Fibroblast of skin of right biceps (primary cell): ENCODE measurements around the gene ZMIZ1.
"Not testable (repeated sequence)": the region's sequence is repeated elsewhere in the genome, so short reads cannot be mapped to it uniquely, and the experiment has no call there.

Experiments used
- DNase-seq: peaks from one replicate; pipeline ENCODE4 v3.0.0-alpha.2; 2013

Gene ZMIZ1

GRCh38 chr10:79030705-79031104 lies 38.1 kb upstream of the ZMIZ1 start:
- no peak for DNase-seq

DNA sequence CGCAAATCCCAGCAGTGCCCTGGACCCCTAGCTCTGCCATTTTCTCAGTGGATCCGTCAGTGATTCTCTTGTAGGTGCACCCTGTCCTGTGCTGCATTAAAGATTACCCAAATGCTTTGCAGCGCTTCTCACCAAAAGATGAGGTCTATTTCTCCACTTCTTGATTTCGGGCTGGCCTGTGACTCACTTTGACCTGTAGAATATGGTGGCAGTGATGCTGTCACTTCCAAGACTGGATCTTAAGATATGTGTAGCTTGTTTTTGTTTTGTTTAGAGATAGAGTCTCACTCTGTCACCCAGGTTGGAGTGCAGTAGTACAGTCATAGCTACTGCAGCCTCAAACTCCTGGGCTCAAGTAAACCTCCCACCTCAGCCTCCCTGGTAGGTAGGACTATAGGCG lies 37.0 kb upstream of the ZMIZ1 start:
- DNase-seq = no peak

DNA sequence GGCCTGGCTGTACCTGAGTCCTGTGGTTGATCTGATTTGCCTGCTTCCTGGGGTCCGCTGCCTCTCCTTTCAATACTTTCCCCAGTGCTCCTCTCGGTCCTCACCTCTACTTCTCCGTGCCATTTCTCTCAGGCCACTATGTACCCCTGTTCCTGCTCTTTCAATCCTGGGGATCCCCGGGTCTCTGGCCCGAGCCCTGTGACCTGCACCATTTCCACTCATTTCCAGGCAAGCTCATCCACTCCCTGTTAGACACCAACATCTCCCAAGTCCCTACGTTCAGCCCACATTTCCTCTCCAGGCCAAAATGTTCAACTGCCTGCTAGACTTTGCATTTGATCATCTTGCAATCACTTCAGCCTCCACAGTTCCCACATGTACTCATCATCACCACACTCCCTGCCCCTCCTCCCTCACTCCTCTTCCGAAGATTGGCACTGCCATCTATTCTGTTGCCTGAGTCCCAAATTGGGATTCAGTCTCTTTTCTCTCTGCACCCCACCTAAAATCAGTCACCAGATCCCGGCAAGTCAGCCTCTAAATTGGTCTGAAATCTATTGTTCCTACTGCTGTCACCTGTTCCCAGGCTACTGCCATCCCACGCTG lies 34.4 kb upstream of the ZMIZ1 start:
- no peak for DNase-seq

DNA sequence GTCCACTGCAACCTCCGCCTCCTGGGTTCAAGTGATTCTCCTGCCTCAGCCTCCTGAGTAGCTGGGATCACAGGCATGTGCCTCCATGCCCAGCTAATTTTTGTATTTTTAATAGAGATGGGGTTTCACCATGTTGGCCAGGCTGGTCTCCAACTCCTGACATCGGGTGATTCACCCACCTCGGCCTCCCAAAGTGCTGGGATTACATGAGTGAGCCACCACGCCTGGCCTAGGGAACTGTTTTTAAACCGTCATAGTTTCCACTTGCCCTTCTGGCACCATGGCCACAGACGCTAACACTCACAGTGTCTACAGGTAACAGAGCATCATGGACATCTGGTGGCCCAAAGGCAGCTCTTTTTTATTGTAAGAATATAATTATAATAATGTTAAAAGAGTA lies 32.4 kb upstream of the ZMIZ1 start:
- DNase-seq = not testable (repeated sequence)

- DNase-seq = no peak
Measured at GRCh38 chr10:79038104-79038840, 30.5 kb upstream of the ZMIZ1 start.

GRCh38 chr10:79038841-79039201 lies 29.9 kb upstream of the ZMIZ1 start:
- peak; percentile 41 for DNase-seq

DNA sequence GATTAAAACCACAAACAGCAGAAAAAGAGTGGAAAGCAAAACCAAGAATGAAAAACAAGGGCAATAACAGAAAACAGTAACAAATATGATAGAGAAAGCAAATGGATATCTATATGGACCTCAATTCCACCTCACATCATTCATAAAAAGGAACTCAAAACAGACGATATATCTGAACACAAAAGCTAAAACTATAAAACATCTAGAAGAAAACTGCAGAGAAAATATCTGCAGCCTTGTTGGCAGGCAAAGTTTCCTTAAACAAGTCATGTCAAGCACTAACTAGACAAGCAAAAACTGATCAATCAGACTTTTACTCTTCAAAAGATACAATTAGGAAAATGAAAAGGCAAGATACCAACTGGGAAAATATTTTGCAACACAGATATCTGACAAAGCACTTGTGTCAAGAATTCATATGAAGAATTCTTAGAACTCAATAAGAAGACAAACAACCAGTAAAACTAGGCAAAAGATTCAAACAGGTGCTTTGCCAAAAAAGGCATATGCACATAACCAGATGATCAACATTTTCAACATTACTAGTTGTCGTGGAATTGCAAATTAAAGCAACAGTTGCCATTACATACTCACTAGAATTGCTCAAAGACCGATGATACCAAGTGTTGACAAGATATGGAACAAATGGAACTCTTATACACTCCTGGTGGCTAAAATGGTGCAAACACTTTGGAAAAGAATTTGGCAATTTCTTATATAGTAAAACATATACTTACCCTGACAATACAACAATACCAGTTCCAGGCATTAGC lies 25.9 kb upstream of the ZMIZ1 start:
- DNase-seq = no peak

GRCh38 chr10:79044036-79044632 lies 24.6 kb upstream of the ZMIZ1 start:
- DNase-seq = no peak

GRCh38 chr10:79044846-79045245 lies 23.9 kb upstream of the ZMIZ1 start:
- no peak for DNase-seq

DNA sequence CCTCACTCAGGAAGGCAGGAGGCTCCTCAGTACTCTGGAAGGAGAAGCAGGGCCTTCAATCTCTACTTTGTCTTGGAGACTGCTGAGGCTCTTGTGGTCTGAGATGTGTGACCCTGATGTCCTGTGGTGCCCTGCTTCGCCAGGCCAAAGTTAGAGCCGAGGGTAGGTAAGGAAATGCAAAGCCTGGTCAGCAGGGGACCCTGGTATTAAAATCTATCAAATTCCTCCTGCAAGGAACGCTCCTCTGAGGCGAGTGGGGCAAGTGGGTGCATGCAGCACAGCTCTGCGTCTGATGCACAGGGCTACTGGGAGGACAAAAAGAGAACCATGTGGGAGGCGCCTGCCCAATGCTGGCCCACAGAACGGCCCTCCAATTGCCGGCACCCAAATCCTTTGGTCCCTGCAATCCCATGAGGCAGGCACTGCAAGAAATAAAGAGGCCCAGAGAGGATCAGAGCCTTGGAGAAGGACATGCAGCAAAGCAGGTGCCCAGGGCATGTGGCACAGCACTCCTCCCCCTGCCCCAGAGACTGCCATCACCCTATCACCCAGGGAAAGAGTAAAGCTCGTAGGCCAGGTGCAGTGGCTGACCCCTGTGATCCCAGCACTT lies 23.1 kb upstream of the ZMIZ1 start:
- no peak for DNase-seq

- DNase-seq = no peak
Measured at GRCh38 chr10:79046326-79046725, 22.4 kb upstream of the ZMIZ1 start.

DNA sequence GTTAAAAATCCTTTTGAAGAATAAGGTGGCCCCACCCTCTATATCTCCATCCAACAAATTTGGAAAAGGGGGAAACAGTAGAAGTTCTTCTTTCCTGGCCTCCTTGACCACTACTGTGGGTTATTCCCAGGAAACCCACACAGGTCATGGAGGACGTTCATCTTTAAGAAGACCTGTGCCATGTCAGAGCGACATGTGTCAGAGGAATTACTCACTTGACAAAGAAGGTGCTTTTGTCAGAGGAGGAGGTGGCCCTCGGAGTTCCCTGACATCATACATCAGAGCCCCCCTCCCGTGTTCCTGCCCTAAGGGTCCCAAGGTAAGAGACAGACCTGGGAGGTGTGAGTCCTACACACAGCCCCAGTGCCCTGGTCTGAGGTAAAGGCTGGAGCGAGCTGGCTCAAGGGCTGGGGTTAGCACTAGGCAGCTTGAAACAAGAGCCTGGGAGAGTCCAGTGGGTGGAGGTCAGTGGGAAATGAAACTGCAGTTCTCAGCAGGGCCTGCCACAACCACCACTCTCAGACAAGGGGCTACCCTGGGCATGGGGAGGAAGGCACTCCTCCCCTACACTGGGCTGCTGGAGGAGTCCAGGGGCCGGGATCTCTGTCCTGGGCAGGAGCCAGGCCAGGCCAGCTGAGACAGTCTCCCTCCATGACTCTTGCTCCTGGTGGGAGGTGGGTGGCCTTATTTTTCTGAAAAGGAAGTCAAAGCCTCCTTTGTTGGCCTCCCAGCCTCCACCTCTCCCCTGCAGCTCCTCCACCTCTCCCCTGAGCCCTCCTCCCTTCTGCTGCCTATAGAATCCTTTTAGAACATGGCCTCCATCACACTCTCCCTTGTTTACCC lies 21.8 kb upstream of the ZMIZ1 start:
- no peak for DNase-seq

DNA sequence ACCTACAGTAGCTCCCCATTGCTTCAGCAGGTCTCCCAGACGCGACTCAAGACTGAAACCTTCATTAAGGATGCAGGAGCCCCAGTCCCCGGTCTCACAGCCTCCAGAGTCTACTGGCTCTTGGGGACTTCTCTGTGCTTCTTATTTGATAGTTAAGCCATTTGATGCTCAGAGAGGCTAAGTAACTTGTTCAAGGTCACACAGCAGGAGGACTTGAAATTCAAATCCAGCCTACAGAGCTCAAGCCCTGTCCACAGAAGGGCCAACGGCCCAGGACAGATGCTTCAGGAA lies 21.2 kb upstream of the ZMIZ1 start:
- no peak for DNase-seq

GRCh38 chr10:79047875-79048638 lies 20.7 kb upstream of the ZMIZ1 start:
- no peak for DNase-seq

GRCh38 chr10:79048639-79049550 lies 19.9 kb upstream of the ZMIZ1 start:
- no peak for DNase-seq

DNA sequence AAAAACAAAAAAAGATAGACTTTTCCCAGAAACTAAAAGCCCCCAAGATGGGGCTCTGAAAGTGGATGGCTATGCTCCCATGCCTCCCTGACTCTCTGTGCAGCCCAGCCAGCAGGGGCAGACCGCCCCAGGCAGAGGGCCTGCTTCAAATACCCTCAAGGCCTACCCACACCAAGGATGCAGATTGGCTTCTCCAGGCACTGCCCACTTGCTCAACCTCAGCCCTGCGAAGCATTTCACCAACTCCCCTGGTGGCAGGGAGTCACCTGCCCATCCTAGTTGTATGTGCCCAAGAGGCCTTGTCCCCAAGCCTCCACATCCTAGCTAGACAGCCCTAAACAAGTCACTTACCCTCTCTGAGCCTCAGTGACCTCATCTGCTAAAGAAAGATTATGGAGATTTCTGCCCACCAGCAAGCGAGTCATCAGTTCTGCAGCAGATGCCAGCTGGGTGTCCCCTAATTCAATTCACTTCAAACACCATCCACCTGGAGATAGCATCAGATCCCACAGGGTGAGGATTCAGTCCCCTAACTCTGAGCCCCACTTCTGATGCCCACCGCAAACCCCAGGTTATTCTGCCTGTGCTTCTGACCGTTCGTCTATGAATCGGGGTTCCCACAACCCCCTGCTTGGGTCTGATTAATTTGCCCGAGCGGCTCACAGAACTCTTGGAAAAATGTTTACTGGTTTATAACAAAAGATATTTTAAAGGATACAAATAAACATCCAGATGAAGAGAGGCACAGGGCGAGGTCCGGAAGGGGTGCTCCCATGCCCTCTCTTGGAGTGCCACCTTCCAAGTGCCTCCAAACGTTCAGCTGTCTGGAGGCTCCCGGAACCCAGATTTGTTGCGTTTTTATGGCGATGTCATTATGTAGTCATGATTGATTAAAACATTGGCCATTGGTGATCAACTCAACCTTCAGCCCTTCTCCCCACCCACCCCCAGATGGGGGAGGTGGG lies 18.6 kb upstream of the ZMIZ1 start:
- peak; percentile 28 for DNase-seq

- peak; percentile 53 for DNase-seq
Measured at GRCh38 chr10:79050896-79051555, 17.7 kb upstream of the ZMIZ1 start.

GRCh38 chr10:79051766-79052165 lies 17.0 kb upstream of the ZMIZ1 start:
- no peak for DNase-seq
